Caco-2 (cell line): ENCODE results near the gene FAM124A. TPM values are rescaled to one million over a fixed set of nuclear protein-coding genes. Genes with fewer than 3 reads are reported as not detected.

Source experiments
- BruUV-seq: library from RNA; stranded (reverse); fragments of 400-500 nt; replicated peaks from 2 replicates; lab custom pipeline; 2021; lab: Mats Ljungman, UMichigan
- CTCF ChIA-PET: fragments of 300-600 bp; sonication (Branson Sonifier 250); formaldehyde crosslinking; loops from one replicate; lab custom pipeline; 2022; ENCODE audit warnings: antibody characterized with exemption; lab: Charles Lee
- POLR2A ChIA-PET: fragments of 300-600 bp; sonication (Branson Sonifier 250); formaldehyde crosslinking; loops from one replicate; lab custom pipeline; 2022; ENCODE audit warnings: antibody characterized with exemption; lab: Charles Lee
- DNase-seq, 2 experiments: peaks; one replicate each; pipeline versions ENCODE4 v3.0.0 to v3.0.0-alpha.2; 2020 to 2022
- H3K27me3 ChIP-seq: replicated peaks from 2 replicates; pipeline ENCODE4 v1.6.0; 2011; ENCODE audit warnings: low read length; ENCODE audit not compliant: control insufficient read depth, insufficient read depth
- H3K36me3 ChIP-seq: 2 replicates; pipeline ENCODE4 v1.5.1; 2011; ENCODE audit warnings: low read length; ENCODE audit not compliant: control insufficient read depth, insufficient read depth
- H3K4me1 ChIP-seq: fragments of 250-450 bp; sonication (Bioruptor Pico); 2 replicates; pipeline ENCODE4 v1.5.1; 2020; ENCODE audit warnings: mild to moderate bottlenecking
- H3K4me3 ChIP-seq: 2 replicates; pipeline ENCODE4 v1.5.1; 2011; ENCODE audit warnings: low read depth, mild to moderate bottlenecking, control low read depth, low read length
- H3K9me3 ChIP-seq: fragments of 250-450 bp; sonication (Bioruptor Pico); 2 replicates; pipeline ENCODE4 v1.5.1; 2020; ENCODE audit warnings: mild to moderate bottlenecking, moderate library complexity
- H3K27ac Mint-ChIP-seq: one replicate; pipeline ENCODE4 v1.8.0; 2022; ENCODE audit warnings: mixed read lengths; ENCODE audit not compliant: unreplicated experiment
- H3K27me3 Mint-ChIP-seq: one replicate; pipeline ENCODE4 v1.8.0; 2022; ENCODE audit warnings: mixed read lengths; ENCODE audit not compliant: insufficient read depth, unreplicated experiment
- H3K36me3 Mint-ChIP-seq: one replicate; pipeline ENCODE4 v1.8.0; 2022; ENCODE audit warnings: mild to moderate bottlenecking, mixed read lengths; ENCODE audit not compliant: insufficient read depth, unreplicated experiment
- H3K4me1 Mint-ChIP-seq: one replicate; pipeline ENCODE4 v1.8.0; 2022; ENCODE audit warnings: low read depth, mixed read lengths; ENCODE audit not compliant: unreplicated experiment
- H3K4me3 Mint-ChIP-seq: one replicate; pipeline ENCODE4 v1.8.0; 2022; ENCODE audit warnings: mild to moderate bottlenecking, moderate library complexity, mixed read lengths; ENCODE audit not compliant: unreplicated experiment
- H3K9me3 Mint-ChIP-seq: one replicate; pipeline ENCODE4 v1.8.0; 2022; ENCODE audit warnings: mixed read lengths; ENCODE audit not compliant: unreplicated experiment
- intact Hi-C: fragments of 100-400 bp; cut with micrococcal nuclease; formaldehyde crosslinking; loops from one replicate; pipeline ENCODE4 v1.10.0; 2022; ENCODE audit not compliant: unreplicated experiment
- total RNA-seq: library from RNA; stranded (reverse); gene quantifications from 2 replicates; pipeline ENCODE4 v1.2.3, GENCODE V29; 2022
- TF ChIP-seq, protein P1 (sequence below), 2 experiments: fragments of 200-600 bp in 1 of 2; IDR thresholded peaks; 1 replicate in 1 of 2; 2 replicates in 1 of 2; pipeline versions ENCODE4 v1.5.1 to v1.8.0; 2011 to 2022; ENCODE audit warnings: antibody characterized with exemption in 1 of 2, control low read depth in 1 of 2, inconsistent platforms in 1 of 2, low read depth in 1 of 2, low read length in 1 of 2, mild to moderate bottlenecking in 1 of 2, moderate library complexity in 1 of 2; ENCODE audit not compliant: insufficient read depth in 1 of 2, severe bottlenecking in 1 of 2, unreplicated experiment in 1 of 2

Gene FAM124A
- total RNA-seq, 1 experiment from 2014 or later = 0.52 TPM

DNA sequence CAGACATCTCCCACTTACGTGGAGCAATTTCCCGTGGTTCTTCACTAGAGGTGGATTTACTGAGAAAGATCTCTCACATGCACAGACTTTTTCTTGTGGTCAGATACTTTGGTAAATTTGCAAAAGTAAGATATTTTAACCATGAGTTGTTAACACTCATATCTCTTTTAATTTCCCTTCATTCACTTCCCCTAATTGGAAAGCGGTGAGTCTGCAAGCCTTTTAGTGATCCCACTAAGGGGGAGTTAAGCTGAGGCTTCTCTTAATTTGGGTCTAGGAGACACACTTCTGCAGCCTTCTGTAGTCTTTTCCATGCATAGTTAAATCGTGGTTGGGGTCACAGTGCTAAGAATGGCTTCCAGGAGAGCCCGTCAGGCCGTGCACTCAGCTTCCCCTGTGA, 86.6 kb downstream of the FAM124A start:
- DNase-seq = no peak
- TF ChIP-seq, protein P1, sequence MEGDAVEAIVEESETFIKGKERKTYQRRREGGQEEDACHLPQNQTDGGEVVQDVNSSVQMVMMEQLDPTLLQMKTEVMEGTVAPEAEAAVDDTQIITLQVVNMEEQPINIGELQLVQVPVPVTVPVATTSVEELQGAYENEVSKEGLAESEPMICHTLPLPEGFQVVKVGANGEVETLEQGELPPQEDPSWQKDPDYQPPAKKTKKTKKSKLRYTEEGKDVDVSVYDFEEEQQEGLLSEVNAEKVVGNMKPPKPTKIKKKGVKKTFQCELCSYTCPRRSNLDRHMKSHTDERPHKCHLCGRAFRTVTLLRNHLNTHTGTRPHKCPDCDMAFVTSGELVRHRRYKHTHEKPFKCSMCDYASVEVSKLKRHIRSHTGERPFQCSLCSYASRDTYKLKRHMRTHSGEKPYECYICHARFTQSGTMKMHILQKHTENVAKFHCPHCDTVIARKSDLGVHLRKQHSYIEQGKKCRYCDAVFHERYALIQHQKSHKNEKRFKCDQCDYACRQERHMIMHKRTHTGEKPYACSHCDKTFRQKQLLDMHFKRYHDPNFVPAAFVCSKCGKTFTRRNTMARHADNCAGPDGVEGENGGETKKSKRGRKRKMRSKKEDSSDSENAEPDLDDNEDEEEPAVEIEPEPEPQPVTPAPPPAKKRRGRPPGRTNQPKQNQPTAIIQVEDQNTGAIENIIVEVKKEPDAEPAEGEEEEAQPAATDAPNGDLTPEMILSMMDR (IDR thresholded peaks at IDR 0.05; ENCODE audit: insufficient read depth in 1 of 2, low read depth in 1 of 2, low read length in 1 of 2, severe bottlenecking in 1 of 2, unreplicated experiment in 1 of 2) = no peak
- CTCF ChIA-PET = no interaction called here
- no peaks in the 10 kb centered on the region for H3K9me3 ChIP-seq
- POLR2A ChIA-PET = no interaction called here
- no peaks in the 10 kb centered on the region for H3K9me3 Mint-ChIP-seq
- peaks cover 6% of the 10 kb centered on the region for H3K27me3 Mint-ChIP-seq
- H3K4me3 ChIP-seq = no peak overlapping the region
- H3K27me3 ChIP-seq = no peaks in the 10 kb centered on the region
- no peak overlapping the region for H3K4me3 Mint-ChIP-seq
- no TSS peak for BruUV-seq
- H3K36me3 ChIP-seq = no peaks in the 10 kb centered on the region
- no peaks in the 10 kb centered on the region for H3K4me1 ChIP-seq
- intact Hi-C loops = no loop called here
- no peaks in the 10 kb centered on the region for H3K4me1 Mint-ChIP-seq
- no peaks in the 10 kb centered on the region for H3K36me3 Mint-ChIP-seq
- H3K27ac Mint-ChIP-seq = no peak overlapping the region

DNA sequence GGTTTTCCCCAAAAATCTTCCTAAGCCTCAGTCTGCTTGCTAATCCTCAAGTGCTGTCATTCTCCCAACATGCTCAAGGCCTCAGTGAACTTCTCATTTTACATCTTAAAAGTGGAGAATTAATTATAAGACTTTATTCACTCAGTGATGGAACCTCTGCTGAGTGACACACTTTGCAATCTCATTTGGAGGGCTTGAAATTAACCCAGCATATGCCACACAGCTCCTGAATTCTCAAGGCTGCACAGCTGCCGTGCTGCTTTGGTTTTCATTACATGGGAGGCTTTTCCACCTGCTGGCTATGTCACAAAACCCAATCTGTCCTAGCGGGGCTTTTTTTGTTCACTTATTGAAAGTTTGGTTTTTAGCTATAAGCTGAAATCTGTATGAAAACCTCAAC, 89.0 kb downstream of the FAM124A start:
- Histone ChIP-seq H3K4me3 (no peak overlapping the region), H3K36me3 (no peaks in the 10 kb centered on the region), H3K9me3 (no peaks in the 10 kb centered on the region), H3K4me1 (no peaks in the 10 kb centered on the region), H3K27me3 (no peaks in the 10 kb centered on the region)
- no TSS peak for BruUV-seq
- no peak for DNase-seq
- H3K4me1 Mint-ChIP-seq = no peaks in the 10 kb centered on the region
- CTCF ChIA-PET = interaction anchor here (0.7 kb wide), 1 partner anchor 24 kb away, joined by 3 read pairs; no protein-coding TSS in a partner anchor
- intact Hi-C loops = no loop called here
- POLR2A ChIA-PET = no interaction called here
- TF ChIP-seq, protein P1 (IDR thresholded peaks at IDR 0.05; ENCODE audit: insufficient read depth in 1 of 2, low read depth in 1 of 2, low read length in 1 of 2, severe bottlenecking in 1 of 2, unreplicated experiment in 1 of 2) = no peak
- H3K9me3 Mint-ChIP-seq = no peaks in the 10 kb centered on the region
- no peak overlapping the region for H3K4me3 Mint-ChIP-seq
- no peak overlapping the region for H3K27ac Mint-ChIP-seq
- H3K27me3 Mint-ChIP-seq = peaks cover 6% of the 10 kb centered on the region
- no peaks in the 10 kb centered on the region for H3K36me3 Mint-ChIP-seq

DNA sequence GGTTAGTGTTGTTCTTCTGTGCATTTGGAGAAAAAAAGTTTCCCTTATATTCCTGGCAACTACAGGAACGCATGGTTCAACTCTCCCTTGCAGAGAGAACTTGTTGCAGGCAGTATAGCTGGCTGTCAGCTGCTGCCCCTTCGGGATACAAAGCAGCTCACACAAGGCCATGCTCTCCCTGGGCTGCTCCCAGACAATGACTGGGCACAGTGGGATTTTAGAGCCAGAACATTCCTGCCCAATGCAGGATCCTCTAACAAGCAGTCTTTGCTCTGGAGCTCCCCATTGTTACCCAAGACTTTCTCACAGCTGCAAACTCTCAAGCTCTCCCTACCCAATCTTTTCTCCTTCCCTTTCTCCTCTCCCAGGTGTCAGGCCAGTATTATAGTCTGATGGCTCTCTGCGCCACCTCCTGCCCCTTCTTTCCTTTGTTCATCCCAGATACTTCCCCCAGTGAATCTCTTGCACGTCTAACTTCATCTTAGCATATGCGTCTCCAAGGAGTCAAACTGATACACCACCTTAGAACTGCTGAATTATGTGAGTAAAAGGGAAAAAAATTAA, 89.8 kb downstream of the FAM124A start:
- ChIA-PET CTCF (interaction anchor here (0.7 kb wide), 1 partner anchor 25 kb away, joined by 3 read pairs; no protein-coding TSS in a partner anchor), POLR2A (no interaction called here)
- H3K27me3 ChIP-seq = no peaks in the 10 kb centered on the region
- Mint-ChIP-seq H3K27ac (no peak overlapping the region), H3K36me3 (no peaks in the 10 kb centered on the region), H3K27me3 (peaks cover 6% of the 10 kb centered on the region), H3K9me3 (no peaks in the 10 kb centered on the region), H3K4me3 (no peak overlapping the region), H3K4me1 (no peaks in the 10 kb centered on the region)
- H3K4me1 ChIP-seq = no peaks in the 10 kb centered on the region
- H3K9me3 ChIP-seq = no peaks in the 10 kb centered on the region
- H3K36me3 ChIP-seq = no peaks in the 10 kb centered on the region
- no peak overlapping the region for H3K4me3 ChIP-seq
- intact Hi-C loops = no loop called here
- no peak for DNase-seq
- no TSS peak for BruUV-seq
- TF ChIP-seq, protein P1 (IDR thresholded peaks at IDR 0.05; ENCODE audit: insufficient read depth in 1 of 2, low read depth in 1 of 2, low read length in 1 of 2, severe bottlenecking in 1 of 2, unreplicated experiment in 1 of 2) = no peak
